ENCODE data around the gene FTO.
"Not testable (repeated sequence)": the region's sequence is repeated elsewhere in the genome, so short reads cannot be mapped to it uniquely, and the experiment has no call there.

The FTO gene

DNA sequence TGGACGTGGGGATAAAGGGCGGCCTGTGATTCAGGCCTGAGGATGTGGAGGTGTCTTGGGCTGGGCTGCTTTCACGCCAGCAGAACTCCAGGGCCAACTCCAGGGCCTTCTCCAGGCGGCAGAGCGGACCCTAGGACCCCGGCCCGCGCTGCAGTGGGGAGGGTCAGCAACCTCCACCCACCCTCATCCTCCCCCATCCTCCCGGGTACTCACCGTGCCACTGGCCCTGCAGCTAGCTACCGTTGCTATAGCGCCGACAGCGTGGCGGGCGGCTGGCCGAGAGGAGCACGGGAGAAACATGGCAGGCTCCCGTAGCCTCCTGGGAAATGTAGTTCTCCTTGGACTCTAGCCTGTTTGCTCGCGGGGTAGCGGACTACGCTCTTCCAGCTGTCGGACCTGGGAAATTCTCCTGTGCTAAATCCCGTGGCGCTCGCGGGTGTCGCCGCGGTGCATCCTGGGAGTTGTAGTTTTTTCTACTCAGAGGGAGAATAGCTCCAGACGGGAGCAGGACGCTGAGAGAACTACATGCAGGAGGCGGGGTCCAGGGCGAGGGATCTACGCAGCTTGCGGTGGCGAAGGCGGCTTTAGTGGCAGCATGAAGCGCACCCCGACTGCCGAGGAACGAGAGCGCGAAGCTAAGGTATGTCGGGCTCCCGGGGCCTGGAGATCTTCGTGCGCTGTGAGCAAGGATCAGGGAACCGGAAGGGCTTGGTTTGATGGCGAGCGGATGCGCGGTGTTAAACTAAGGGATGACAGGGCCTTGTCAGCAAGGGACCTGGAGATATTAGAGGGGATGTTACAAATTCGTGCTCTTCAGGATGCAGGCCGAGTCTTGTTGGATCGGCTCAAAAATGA, at the start of gene FTO, which contains the start of gene RPGRIP1L:
Gene FTO, plus strand, starts transcription at position 567 of the 855 bp plus-strand sequence.
Gene RPGRIP1L, minus strand, starts transcription at position 270 of the 855 bp plus-strand sequence. CDS start 3,136 bp downstream, outside the sequence.
- DNase-seq: peak; percentile 94 to 100 (median 97)

DNA sequence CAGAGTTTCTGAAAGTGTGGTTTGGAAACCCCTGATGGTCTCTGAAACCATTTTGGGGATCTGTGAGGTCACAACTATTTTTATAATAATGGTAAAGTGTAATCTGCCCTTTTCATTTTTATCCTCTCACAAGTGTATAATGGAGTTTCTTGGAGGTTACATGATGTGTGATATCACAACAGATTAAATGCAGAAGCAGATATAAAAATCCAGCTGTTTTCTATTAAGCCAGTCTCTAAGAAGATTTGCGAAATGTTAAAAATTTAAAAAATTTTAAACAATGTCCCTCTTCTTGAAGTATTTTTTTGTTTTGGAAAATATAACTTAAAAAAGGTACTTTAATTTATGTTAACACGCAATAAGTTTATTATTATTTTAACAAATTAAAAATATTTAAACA, 49.0 kb upstream of the FTO start:
- no peak for DNase-seq

DNA sequence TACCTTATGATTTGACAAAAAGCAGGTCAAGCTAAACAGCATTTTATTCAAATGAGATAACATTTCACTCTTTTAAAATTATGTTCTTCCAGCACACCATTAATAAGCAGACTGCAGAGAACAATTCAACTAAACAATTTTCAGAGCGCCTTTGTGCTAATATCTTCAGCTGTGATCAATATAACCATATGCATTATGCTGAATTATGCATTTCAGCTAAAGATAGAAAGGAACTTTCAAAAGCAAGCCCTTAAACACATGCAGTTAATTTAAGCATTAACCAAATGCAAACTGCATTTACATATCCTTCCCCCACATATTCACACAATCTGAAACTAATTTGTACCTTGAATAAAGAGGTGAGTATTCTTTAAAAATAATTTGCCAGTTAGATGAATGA, 41.9 kb upstream of the FTO start:
- DNase-seq: no peak

DNA sequence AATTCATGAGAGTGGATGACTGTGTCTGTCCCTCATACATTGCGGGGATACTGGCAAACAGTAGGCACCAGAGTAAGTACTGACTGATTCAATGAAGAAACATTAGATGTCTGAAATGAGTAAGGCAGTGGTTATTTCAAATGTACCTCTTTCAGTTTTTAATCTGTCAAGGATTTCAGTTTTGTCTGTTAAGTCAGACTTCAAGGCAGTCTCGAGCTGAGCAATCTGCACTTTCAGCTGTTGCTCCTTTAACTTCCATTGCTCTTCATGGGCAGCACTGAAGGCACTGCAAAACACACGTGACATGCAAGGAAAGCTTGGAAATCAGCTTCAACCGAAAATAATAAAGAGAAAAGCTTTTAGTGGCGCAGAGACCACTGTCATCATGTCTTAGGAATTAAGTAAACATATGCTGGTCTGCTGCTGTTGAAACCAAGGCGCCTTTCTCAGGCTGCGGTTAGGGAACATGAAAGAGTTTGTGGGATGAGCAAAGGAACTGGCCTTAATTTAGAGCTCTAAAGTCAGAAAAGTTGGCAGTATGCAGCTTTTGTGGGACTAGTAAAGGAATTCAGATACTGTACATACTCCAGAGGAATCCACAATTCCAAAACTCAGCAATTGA, 39.1 kb upstream of the FTO start:
- no peak for DNase-seq

DNA sequence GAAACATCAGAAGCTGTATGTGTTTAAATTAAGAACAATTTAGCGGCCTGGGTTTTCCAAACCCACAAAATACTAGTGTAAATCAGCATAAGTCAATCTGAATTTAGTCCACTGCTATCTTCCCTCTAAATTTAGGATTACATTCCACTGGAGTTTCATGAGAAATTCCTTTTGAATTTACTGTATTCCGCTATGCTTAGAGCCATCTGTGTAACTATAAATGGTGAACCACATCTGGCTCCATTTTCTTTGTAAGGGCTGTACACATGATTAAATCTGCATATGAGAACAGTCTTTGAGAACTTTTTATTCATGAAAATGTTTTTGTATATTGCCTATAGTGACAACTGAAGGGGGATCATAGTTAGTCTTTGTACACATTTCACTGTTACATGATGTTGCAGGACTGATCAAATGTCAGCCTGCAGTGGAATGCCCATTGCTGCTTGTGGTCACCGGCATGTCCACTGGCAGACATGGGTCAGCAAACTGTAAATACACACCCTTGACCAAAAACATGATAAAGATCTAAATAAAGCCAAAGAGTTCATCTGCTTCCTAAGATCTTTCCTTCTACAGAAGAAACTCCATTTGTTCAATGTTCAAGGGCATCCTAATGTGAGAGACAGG, 37.1 kb upstream of the FTO start:
- no peak for DNase-seq

DNA sequence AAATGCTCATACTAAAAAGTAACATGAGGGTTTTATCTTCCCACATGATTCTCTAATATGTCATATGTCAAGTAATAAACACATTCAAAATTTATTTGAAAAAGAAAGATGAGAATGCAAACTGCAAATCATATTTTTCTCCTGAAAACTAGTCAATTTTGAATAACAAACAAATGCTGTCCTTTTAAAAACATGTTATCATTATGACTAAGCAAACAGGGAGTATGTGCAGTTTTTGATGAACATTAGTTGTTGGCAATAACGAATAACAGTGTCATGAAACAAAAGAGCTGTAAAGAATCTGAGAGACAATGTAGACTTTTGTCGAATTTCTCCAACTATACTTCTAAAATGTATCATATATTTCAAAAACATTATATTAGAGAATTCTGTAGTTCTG, 35.1 kb upstream of the FTO start:
- no peak for DNase-seq

DNA sequence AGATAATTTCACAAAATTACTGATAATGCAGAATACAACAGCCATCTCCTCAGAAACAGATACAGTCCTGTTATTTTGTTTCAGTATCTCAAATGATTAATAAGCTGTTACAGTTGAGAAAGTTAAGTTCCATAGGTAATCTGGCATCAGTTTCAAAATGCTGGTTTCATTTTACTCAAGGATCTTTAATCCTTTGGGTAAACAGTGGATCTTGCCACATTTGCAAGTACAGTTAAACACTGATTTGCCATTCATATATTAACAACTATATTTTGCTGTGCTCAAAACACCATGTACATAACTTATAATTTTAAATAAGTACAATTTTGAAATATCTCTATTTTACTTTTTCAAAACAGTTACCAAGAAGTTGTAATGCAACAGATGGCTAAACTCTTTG, 31.5 kb upstream of the FTO start:
- DNase-seq: no peak

DNA sequence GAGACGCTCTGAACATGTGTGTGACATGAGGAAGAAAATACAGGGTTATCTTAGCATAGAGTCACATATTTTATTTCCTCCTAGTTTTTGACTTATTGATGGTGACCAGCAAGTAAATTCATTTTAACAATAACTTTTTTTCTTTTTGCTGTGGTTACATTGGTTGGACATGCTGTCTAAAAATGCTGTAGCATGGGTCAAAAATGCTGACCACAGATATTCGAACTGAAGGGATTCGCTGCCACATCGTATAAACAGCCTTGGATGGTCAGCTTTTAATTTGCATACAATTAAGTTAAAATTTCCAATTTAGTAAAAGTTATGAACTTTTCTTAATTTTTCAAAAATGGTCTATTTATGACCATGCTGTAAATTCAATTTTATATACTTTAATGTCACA, 30.8 kb upstream of the FTO start:
- DNase-seq: no peak

DNA sequence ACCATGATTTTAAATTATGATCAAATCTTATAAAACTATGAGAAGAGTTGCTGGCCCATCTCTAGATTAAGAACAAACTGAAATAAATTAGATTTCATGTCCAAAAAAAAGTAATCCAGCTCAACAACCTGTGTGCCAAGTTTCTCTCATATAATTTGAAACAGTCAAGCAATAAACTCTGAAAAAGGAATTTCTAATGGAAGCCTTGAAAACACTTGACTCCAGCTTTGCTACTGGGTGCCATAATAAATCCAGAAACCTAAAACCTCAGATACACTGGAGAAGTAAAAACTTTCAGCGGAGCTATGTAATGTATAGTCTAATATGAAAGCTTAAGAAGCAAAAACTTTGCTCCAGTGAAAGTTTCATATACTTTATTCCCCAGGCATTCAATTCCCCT, 25.8 kb upstream of the FTO start:
- no peak for DNase-seq

DNA sequence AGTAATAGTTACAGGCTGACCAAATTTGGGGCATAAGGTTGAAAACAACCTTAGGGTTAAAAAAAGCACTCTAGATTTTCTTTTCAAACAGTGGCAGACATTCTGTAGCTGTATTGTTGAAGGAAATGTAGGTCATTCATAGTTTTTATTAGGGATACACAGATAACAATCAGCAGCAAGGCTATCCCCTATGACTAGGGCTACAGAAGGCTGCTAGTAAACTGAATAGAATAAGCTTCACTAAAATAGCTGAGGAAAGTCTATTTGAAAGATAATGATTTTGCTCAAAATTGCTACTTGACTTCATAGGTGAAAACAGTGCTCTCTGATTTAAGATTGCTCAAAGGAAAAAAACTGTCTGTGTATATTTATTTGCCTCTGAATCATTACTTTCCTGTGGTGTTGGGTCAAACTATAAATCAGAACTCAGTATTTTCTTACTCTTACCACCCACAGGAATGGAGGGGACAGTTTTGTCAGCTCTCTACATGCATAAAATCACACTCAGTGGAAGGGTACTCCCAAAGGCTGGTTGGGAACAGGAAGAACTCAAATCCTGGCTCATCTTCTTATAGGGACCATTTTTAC, 25.1 kb upstream of the FTO start:
- no peak for DNase-seq

DNA sequence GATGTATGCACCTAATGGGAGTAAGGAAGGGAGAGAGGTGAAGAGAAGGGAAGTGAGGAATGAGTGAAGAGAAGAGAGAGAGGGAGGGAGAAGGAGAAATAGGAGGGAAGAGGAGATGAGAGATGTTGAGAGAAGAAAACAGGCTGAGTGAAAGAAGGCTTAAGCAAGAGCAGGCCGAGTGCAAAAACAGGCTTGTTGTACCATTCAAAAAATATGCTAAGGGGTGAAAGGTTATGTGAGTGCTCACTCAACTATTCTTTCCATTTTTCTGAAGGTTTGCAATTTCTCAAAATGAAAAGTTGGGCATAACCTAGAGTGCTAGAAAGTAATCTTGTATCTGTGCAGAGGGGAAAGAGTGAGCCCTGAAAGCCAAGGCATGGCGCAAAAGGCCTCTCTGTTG, 23.2 kb upstream of the FTO start:
- no peak for DNase-seq

DNA sequence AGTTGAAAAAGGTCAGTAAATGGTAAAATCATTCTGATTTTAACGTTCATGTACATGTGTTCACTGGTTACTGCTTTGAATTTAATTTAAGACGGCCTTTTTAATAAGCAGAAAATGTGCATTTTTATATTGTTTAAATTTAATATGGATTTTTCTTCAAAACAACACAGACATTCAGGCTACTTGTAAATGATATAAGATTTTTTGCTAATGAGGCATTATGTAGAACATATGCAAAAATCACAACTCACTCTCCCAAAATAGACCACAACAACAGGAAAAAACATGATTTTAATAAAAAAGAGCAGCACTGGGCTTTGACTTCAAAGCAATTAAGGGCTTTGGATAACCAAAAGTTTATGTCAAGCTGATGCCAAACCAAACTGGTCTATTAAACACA, 22.6 kb upstream of the FTO start:
- DNase-seq: no peak

DNA sequence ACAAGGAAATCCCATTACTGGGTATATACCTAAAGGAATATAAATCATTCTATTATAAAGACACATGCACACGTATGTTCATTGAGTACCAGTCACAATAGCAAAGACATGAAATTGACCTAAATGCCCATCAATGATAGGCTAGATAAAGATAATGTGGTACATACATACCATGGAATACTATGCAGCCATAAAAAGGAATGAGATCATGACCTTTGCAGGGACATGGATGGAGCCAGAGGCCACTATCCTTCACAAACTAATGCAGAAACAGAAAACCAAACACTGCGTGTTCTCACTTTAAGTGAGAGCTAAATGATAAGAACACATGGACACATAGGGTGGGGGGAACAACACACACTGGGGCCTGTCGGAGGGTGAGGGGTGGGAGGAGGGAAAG, 18.6 kb upstream of the FTO start:
- DNase-seq: not testable (repeated sequence)

DNA sequence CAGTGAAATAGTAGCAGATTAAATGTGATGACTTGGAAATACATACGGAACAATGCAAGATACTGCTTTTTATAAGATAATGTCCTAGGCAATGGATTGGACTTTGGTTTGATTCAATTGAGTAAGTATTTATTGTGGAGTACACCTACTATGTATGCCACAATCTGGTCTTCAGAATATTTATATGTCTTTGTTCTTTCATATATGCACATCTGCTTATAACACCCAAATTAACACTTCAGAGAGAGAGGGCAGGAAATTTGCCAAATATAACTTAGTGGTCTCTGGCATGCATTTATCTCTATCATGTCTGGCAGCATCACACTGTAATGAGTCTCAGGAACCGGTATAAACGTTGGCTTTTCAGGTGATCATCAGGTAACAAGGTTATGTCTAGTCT, 17.2 kb upstream of the FTO start:
- no peak for DNase-seq

DNA sequence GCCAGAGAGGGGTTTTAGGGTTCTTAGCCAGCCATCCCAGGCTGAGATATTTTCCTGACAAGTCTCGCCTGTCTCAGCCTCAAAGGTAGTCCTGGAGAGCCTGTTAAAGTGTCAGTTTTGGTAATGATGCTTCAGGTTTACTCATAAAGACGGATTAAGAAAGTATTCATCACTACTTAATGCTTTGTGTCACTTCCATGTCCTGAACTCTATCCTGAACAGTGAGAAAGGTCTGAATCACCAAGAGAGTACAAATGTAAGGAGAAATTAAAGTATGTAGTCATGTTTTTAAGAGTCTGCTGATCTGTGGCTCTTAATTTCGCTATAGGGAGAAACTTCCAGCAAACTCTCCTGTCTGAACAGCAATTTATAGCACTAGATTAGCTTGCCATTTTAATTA, 14.3 kb upstream of the FTO start:
- no peak for DNase-seq

DNA sequence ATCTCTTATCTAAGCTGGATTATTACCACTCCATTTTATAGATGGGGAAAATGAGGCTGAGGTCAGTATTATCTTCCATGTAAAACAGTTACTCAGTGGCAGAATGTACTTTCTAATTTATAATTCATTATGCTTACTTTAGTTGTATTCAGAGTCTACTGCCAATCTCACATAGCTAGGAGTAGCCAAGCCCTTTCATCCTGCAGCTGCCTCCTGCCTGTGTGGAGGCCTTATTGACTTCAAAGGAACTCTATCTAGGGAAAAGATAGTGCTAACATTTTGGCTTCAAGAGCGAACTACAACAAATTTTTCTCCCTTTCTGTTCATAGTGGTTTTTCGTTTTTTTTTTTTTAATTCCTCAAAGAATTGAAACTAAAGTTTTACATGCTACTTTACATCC, 13.2 kb upstream of the FTO start:
- DNase-seq: no peak

DNA sequence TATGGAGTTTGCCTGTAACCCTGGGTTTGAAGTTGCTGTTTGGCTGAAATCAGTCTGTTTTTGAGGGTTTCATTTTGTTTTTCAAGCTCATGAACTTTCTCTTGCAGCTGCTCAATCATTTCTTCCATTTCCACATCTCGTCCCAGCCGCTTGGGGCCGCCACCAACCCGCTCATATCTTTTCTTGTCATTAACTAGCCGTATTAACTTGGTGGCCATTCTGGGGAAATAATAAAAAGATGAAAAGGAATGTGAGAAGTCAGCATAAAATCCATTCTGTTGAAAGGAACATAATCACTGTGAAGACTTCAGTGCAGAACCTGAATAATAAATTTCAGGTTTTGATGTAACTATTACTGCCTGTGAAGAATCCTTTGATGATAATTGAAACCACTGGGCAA, 11.8 kb upstream of the FTO start:
- DNase-seq: no peak

DNA sequence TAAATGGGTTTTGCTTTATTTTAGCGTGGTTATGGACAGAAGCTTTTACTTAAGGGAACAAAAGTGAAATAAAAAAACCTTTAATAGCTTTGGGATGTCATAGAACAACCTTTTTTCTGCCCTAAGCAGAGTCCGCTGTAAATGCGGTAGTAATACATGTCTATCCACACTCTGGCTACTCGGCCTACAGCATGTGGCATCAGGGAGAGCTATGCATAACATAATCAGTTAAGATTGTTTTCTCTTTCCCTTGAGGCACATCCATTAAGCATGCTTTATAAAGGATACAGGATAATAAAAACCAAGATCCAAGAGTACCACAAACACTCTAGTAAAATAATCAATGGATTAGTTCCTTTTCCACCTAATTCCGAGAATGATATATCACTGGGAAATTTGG, 10.6 kb upstream of the FTO start:
- DNase-seq: no peak

DNA sequence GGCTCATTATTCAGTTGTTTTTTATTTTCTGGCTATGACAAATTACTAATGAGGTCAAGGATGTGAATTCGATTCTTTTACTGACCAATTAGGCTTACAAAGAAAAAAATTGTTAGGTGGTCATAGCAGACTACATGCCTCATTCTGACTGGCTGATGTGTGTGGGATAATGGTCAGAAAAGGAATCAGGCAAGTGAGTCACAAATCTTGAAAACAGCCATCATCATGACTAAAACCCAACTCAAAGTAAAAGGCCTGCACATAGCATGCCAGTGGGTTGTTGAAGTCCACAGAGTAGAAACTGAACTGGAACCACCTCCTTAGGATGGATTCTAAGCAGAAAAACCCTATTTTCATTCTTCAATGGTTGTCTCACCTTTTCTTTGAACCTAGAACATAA, 8.9 kb upstream of the FTO start:
- DNase-seq: no peak

DNA sequence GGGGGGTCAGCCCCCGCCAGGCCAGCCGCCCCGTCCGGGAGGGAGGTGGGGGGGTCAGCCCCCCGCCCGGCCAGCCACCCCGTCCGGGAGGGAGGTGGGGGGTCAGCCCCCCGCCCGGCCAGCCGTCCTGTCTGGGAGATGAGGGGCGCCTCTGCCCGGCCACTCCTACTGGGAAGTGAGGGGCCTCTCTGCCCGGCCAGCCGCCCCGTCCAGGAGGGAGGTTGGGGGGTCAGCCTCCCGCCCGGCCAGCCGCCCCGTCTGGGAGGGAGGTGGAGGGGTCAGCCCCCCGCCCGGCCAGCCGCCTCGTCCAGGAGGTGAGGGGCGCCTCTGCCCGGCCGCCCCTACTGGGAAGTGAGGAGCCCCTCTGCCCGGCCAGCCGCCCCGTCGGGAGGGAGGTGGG, 5.7 kb upstream of the FTO start:
- DNase-seq: not testable (repeated sequence)

DNA sequence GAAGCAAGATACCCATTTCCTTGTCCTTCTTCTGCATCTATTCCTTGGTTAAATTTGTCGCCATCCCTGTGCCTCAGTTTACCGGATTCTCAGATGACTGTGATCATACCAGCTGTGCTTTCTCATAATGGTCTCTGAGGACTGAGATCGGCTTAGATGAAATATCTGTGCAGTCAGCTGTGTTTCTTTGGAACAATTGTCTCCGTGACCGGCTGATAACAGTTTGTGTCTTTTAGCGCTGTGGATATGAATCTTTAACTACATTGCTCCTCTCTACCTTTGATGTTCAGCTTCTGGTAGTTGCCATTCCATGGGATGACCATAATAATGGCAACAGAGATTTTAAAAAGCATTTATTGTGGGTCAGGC, 473 bp downstream of the FTO start:
- DNase-seq: no peak

DNA sequence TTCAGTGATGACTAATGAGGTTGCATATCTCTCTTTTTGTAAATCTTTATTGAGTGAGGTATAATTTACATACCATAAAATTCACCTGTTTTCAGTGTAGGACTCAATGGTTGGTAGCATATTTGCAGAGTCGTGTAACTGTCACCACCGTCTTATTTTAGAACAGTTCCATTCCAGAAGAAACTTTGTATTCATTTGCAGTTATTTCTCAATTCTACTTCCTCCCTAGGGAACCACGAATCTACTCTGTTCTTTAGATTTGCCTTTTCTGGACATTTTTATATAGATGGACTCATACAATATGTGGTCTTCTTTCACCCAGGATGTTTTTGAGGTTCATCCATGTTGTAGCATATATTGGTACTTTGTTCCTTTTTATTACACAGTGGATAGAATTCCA, 3.7 kb downstream of the FTO start:
- DNase-seq: no peak

DNA sequence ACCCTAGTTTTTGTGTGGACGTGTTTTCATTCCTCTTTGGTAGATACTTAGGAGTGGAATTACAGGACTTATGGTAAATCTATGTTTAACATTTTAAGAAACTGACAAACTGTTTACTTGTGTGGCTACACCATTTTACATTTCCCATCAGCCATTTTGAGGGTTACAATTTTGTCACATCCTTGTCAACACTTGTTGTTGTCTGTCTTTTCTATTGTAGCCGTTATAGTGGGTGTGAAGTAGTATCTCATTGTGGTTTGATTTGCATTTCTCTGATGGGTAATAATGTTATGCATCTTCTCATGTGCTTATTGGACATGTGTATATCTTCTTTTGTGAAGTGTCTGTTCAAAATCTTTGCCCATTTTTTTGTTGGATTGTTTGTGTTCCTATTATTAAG, 4.5 kb downstream of the FTO start:
- no peak for DNase-seq

DNA sequence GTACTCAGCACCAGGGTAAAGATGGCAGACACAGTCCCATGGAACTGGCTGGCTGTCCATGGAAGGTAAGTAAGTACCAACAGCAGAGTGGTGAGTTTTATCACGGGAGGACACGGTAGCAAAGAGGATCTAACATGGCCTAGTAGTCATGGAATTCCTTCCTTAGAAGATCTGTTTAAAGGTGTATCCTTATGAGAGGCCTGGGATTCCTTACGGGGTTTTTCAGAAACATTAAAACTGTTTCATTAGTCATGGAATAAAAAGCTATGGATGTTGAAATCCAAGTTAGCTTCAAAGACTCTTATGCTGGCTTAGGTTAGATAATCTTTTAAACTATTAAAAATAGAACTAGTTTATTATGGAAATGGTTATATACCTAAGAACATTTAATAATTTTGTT, 7.4 kb downstream of the FTO start:
- no peak for DNase-seq
